Measurements from ENCODE around the gene HLCS. TPM values are rescaled to one million over a fixed set of nuclear protein-coding genes. Genes with fewer than 3 reads are reported as not detected.

HLCS gene
- total RNA-seq, 1 donor, result 10.2 TPM

DNA sequence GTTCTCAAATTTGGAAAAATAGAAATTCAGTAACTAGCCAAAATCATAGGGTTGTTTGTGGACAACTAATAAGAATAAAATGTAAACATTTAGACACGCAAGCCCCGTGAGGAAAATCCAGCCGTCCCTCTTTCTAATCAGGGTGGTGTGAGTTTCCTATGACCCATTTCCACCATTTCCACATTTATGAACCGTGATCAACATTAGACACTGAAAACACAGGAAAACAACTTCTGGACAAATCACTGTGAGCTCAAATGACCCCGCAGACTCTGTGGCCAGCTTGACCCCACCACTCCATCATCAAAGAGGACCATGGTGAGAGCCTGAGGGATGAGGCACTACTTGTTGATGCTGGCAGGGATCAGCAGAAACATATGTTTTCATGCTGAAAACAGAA, 166.6 kb downstream of the HLCS start:
- Histone ChIP-seq H3K4me1 (ENCODE audit: insufficient read depth, low read length) (no peaks in the 10 kb centered on the region), H3K9me3 (ENCODE audit: low read depth, low read length) (peaks cover 11% of the 10 kb centered on the region), H3K27me3 (ENCODE audit: insufficient read depth, low read length) (no peaks in the 10 kb centered on the region), H3K4me3 (ENCODE audit: low read length) (no peak overlapping the region)

DNA sequence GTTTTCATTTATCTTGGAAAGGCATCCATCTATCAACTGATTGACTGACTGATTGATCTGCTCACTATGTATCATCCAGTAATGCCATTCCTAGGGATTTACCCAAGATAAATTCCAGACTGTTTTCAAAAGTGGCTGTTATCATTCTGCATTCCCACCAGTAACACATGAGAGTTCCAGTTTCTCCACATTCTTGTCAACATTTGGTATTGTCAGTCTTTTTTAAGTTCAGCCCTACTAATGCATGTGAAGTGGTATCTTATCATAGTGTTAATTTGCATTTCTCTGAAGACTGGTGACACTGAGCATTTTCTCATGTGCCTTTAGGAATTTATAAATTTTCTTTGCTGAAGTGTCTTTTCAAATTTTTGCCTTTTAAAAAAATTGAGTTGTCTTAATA, 168.0 kb downstream of the HLCS start:
- H3K9me3 ChIP-seq (ENCODE audit: low read depth, low read length), result peaks cover 11% of the 10 kb centered on the region
- H3K27me3 ChIP-seq (ENCODE audit: insufficient read depth, low read length), result no peaks in the 10 kb centered on the region
- no peaks in the 10 kb centered on the region for H3K4me1 ChIP-seq (ENCODE audit: insufficient read depth, low read length)
- H3K4me3 ChIP-seq (ENCODE audit: low read length), result no peak overlapping the region

DNA sequence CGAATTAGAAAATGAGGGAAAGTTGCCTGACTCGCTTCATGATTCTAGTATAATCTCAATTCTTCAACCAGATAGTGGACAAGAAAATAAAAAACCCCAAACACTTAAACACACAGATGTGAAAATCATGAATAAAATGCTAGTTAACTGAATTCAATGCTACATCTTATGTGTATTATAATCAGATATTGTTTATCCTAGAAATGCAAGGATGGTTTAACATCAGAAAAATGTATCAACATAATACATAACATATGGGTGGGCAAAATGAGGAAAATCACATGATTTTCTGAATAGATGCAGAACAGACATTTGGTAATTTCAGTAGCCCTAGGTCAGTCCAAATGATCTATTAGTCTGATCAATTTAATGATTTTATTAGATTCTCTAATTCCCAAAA, 170.4 kb downstream of the HLCS start:
- H3K9me3 ChIP-seq (ENCODE audit: low read depth, low read length), result peaks cover 11% of the 10 kb centered on the region
- no peaks in the 10 kb centered on the region for H3K4me1 ChIP-seq (ENCODE audit: insufficient read depth, low read length)
- H3K4me3 ChIP-seq (ENCODE audit: low read length), result no peak overlapping the region
- H3K27me3 ChIP-seq (ENCODE audit: insufficient read depth, low read length), result no peaks in the 10 kb centered on the region

DNA sequence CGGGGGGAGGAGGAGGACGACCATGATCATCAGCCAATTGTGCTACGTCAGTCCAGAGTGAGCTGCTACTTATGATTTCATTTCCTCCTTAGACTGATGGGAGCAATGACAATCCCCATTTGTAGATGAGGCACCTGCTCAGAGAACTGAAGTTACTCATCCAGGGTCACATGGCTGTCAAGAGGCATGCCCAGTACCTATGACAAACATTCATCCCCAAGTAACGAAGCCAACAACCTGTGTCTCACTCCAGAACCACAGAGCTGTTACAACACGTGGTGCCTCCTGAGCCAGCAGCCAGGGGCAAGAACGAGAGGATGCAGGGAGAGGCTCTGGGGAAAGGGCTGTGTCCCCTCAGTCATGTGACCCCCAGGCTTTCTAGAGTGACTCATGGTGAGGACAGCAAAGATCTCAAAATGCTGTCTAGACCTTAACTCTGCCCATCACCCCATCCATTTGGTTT, 173.9 kb downstream of the HLCS start:
- Histone ChIP-seq H3K27me3 (ENCODE audit: insufficient read depth, low read length) (no peaks in the 10 kb centered on the region), H3K9me3 (ENCODE audit: low read depth, low read length) (peaks cover 1% of the 10 kb centered on the region), H3K4me1 (ENCODE audit: insufficient read depth, low read length) (no peaks in the 10 kb centered on the region), H3K4me3 (ENCODE audit: low read length) (no peak overlapping the region)

DNA sequence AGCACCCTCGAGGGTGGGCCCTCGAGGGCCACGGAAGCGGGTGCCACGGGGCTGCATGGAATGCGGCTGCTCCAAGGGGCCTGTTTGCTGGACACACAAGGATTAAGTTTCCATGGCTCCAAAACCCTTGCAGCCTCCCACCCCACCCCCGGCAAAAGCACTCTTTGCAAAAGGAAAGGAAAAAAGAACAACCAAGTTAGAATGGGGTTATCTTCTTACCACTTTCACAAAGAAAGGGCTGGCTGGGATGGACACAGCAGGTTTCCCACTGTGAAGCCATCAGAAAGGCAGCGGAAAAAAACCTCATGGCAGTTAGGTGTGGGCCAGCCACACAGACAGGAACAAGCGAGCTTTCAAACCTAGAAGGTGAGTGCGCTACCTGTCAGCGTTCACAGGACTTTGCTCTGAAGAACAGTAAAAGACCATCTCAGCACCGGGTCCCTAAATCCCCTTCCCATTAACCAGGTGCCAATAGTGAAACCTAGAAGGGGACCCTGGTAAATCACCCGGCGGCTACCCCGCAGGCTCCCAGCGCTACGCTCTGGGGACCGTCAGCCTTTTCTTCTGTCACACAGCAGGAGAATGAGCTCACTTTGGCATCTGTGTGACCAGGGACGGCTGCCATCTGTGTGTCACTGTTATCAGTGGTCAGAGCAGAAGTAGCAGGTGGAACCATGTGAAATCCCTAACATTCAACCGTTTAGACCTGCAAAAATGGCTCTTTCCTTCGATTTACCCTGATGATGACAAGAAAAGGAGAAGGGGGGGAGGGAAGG, 174.6 kb downstream of the HLCS start:
- Histone ChIP-seq H3K4me1 (ENCODE audit: insufficient read depth, low read length) (no peaks in the 10 kb centered on the region), H3K27me3 (ENCODE audit: insufficient read depth, low read length) (no peaks in the 10 kb centered on the region)

DNA sequence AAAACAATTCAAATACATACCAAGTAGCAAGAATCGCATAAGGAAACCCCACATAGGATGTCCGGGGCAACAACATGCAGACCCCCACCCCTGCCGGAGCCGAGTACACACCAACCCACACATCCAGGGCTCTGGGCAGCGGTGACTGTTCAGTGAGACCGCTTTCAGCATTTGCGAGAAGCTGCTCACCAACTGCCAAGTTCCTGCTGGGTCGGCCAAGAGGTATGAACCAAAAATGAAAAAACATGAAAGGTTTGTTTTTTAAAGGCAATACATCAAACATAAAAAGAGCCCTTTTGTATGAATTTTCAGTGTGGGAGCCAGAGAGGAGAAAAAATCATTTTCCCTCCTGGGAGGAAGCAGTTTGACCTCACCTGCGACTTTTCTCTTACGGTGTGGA, 175.3 kb downstream of the HLCS start:
- Histone ChIP-seq H3K4me1 (ENCODE audit: insufficient read depth, low read length) (no peaks in the 10 kb centered on the region), H3K9me3 (ENCODE audit: low read depth, low read length) (no peaks in the 10 kb centered on the region), H3K27me3 (ENCODE audit: insufficient read depth, low read length) (no peaks in the 10 kb centered on the region), H3K4me3 (ENCODE audit: low read length) (no peak overlapping the region)

More for the DNA sequence above, 174.6 kb downstream of the HLCS start:
- Histone ChIP-seq H3K9me3 (ENCODE audit: low read depth, low read length) (no peaks in the 10 kb centered on the region), H3K4me3 (ENCODE audit: low read length) (no peak overlapping the region)

DNA sequence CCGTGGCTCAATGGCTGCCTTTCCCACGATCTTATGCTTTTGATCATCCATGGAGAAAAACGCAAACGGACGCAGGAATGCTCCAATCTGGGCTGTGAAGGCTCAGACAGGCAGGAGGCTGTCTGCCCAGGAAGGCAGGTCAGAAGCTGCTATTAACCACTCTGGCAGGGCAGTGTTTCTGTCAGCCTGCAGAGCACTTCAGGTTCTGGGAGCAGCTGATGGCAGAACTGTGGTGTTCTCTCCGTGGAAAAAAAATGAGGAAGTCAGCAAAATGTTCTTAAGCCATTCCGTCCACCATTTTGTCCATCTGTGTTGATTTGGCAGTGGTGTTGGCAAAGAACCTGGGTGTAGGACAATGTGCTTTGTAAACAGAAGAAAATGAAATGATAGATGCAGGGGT, 175.9 kb downstream of the HLCS start:
- Histone ChIP-seq H3K27me3 (ENCODE audit: insufficient read depth, low read length) (no peaks in the 10 kb centered on the region), H3K4me3 (ENCODE audit: low read length) (no peak overlapping the region), H3K4me1 (ENCODE audit: insufficient read depth, low read length) (no peaks in the 10 kb centered on the region), H3K9me3 (ENCODE audit: low read depth, low read length) (no peaks in the 10 kb centered on the region)

DNA sequence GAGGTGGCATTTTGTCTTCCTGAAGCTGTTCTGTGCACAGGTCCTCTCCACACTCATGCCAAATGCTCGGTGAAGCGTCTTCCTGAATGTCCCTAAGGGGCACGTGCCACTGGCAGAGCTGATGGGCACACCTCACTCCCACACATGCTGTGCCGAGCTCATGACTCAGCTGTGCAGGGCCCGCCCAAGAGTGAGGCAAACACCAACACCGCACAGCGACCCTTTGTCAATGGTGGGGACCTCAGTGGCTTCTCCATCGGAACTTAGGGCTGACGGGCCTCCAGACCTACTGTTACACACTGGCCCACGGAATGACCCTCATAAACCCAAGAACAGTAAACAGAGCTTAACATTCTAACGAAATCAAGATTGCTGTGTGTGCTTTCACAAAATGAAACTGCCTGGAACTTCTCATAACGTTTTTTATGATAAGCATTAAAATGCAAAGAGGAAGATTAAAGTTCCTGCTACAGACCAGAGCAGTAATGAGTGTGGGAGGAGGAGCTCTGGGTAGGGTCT, 178.3 kb downstream of the HLCS start:
- no peaks in the 10 kb centered on the region for H3K27me3 ChIP-seq (ENCODE audit: insufficient read depth, low read length)
- no peaks in the 10 kb centered on the region for H3K4me1 ChIP-seq (ENCODE audit: insufficient read depth, low read length)
- no peaks in the 10 kb centered on the region for H3K9me3 ChIP-seq (ENCODE audit: low read depth, low read length)
- H3K4me3 ChIP-seq (ENCODE audit: low read length), result no peak overlapping the region

DNA sequence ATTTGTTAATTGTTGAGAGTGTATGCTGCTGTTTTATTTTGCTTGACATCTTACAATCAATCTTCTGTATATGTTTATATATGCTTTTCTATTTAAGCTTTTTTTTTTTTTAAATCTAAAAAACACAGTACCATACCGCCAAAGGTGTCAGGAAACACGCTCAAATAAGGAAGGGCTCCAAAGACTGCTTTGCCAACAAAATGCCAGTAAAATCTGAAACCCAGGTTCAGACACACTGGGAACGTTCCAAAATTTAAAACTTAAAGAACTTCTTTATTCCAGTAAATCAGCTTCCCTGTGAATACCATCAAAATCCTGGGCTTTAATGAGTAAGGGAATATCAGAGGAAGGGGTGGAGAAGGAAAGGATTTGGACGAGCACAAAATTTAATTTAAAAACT, 180.3 kb downstream of the HLCS start:
- H3K9me3 ChIP-seq (ENCODE audit: low read depth, low read length), result no peaks in the 10 kb centered on the region
- H3K4me1 ChIP-seq (ENCODE audit: insufficient read depth, low read length), result no peaks in the 10 kb centered on the region
- H3K27me3 ChIP-seq (ENCODE audit: insufficient read depth, low read length), result no peaks in the 10 kb centered on the region
- H3K4me3 ChIP-seq (ENCODE audit: low read length), result no peak overlapping the region

DNA sequence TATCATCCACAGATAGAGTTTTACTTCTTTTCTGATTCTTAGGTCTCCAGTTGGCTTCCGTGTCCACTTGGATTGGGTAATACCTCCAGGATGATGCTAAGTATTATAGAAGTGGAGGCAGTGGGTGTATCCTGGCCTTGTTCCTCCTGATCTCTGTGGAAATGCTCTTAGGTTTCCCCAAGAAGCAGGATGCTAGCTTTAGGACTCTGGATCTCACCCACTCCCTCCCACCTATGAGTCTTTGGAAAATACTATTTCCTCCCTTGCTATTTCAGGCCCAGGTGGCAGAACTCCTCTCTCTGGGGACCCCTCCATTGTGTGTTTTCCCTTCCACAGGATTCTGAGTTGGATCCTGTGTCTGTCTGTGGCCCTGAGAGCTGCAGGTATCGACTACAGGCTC, 180.9 kb downstream of the HLCS start:
- Histone ChIP-seq H3K4me3 (ENCODE audit: low read length) (no peak overlapping the region), H3K27me3 (ENCODE audit: insufficient read depth, low read length) (no peaks in the 10 kb centered on the region)

DNA sequence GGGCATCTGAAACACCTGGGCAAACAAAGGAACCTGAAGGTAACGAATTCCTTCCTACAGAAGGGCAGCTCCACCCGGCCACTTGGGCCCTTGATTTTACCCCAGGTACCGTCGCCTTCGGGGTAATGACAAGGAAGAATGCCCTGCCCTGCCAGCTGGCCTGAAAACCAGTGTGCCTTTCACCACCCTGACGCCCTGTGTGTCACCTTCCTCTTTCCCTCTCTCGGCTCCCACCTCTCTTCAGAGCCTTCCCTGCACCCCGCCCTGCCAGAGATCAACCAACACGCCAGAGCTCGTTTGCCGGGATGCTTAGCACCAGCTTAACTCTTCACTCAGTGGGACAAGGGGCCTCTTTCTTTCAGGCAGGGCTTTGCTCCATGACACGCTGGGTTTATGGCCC, 181.5 kb downstream of the HLCS start:
- Histone ChIP-seq H3K4me3 (ENCODE audit: low read length) (no peak overlapping the region), H3K27me3 (ENCODE audit: insufficient read depth, low read length) (no peaks in the 10 kb centered on the region)

More for the DNA sequence above, 180.9 kb downstream of the HLCS start:
- no peaks in the 10 kb centered on the region for H3K4me1 ChIP-seq (ENCODE audit: insufficient read depth, low read length)
- no peaks in the 10 kb centered on the region for H3K9me3 ChIP-seq (ENCODE audit: low read depth, low read length)

DNA sequence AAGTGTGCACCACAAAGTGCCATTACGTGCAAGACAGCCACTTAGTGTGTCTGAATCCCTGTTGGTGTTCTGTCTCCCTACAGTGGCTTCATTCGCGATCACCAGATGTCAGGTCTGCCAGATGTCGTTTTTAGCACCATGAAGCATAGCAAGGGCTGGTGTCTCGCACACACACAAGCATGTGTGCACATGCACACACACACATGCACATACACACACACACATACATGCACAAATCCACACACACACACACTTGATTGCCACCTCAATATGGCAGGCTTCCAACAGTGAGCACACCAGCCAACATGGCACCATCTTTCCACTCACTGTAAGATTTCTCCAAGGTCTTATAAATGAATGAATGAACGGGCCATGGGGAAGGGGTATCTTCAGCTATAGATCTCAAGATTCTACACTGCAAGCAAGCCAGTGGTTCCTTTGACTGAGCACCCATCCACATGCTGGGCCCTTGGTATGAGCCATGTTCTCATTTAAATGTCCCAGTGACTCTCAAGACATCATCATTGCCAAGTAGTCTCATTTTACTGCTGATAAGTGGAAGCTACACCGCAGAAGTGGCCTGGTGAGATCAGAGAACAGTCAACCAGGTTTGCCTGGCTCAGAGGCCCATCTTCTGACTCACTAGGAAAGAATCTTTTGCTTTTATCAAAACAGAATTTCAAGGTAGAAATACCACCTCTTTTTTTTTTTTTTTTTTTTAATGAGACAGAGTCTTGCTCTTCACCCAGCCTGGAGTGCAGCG, 182.7 kb downstream of the HLCS start:
- no peaks in the 10 kb centered on the region for H3K9me3 ChIP-seq (ENCODE audit: low read depth, low read length)
- H3K4me1 ChIP-seq (ENCODE audit: insufficient read depth, low read length), result no peaks in the 10 kb centered on the region
- no peaks in the 10 kb centered on the region for H3K27me3 ChIP-seq (ENCODE audit: insufficient read depth, low read length)
- no peak overlapping the region for H3K4me3 ChIP-seq (ENCODE audit: low read length)

More for the DNA sequence above, 181.5 kb downstream of the HLCS start:
- H3K9me3 ChIP-seq (ENCODE audit: low read depth, low read length), result no peaks in the 10 kb centered on the region
- no peaks in the 10 kb centered on the region for H3K4me1 ChIP-seq (ENCODE audit: insufficient read depth, low read length)

DNA sequence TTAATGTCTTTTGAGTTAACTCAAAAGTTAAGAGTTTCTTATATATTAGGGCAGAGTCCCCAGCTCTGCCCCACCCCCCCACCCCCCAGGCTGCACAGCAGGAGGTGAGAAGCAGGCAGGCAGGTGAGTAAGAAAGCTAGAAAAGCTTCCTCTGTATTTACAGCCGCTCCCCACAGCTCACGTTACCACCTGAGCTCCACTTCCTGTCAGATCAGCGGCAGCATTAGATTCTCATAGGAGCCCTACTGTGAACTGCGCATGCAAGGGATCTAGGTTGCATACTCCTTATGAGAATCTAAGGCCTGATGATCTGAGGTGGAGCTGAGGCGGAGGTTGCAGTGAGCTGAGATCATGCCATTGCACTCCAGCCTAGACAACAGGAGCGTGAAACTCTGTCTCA, 185.6 kb downstream of the HLCS start:
- Histone ChIP-seq H3K4me1 (ENCODE audit: insufficient read depth, low read length) (no peaks in the 10 kb centered on the region), H3K9me3 (ENCODE audit: low read depth, low read length) (no peaks in the 10 kb centered on the region), H3K4me3 (ENCODE audit: low read length) (no peak overlapping the region), H3K27me3 (ENCODE audit: insufficient read depth, low read length) (no peaks in the 10 kb centered on the region)

DNA sequence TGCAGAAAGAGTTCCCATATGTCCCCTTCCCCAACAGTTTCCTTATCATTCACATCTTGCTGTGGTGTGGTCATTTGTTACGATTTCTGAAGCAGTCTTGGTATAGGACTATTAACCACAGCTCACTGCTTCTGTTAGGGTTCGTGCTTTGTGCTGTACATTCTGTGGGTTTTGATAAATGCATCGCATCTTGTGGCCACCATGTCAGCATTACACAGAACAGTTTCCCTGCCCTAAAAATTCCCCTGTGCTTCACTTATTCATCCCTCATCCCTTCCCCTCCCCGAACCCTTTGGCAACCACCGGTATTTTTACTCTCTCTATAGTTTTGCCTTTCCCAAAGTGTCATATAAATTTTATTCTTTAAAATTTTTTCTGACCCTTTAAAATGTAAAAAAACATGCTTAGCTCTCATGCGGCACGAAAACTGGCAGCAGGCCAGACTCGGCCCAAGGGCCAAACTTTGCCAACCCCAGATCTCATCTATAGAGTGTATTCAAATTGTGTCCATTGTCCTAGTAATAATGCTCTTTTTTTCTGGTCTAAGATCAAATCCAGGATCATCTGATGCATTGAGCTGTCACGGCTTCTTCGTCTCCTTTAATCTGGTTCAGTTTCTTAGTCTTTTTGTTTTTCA, 189.4 kb downstream of the HLCS start:
- no peak overlapping the region for H3K4me3 ChIP-seq (ENCODE audit: low read length)
- no peaks in the 10 kb centered on the region for H3K27me3 ChIP-seq (ENCODE audit: insufficient read depth, low read length)
- H3K9me3 ChIP-seq (ENCODE audit: low read depth, low read length), result no peaks in the 10 kb centered on the region
- no peaks in the 10 kb centered on the region for H3K4me1 ChIP-seq (ENCODE audit: insufficient read depth, low read length)

DNA sequence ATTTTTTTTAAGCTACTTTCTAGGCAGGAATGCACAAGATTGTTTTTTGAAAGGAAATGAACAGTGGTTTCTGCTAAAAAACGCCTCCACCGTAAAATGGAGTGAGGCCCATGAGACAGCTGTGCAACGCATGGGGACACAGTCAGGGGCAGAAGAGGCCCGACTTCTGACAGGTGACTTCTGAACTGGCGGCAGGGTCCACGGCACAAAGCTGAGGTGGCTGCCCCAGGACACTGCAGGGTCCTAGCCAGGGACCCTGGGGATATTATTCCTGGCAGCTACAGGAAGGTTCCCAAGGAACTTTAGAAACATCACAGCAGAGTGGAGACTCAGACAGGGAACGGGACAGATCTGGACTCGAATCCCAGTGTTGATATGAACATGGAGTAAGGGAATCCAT, 192.5 kb downstream of the HLCS start:
- Histone ChIP-seq H3K4me1 (ENCODE audit: insufficient read depth, low read length) (no peaks in the 10 kb centered on the region), H3K4me3 (ENCODE audit: low read length) (no peak overlapping the region), H3K27me3 (ENCODE audit: insufficient read depth, low read length) (no peaks in the 10 kb centered on the region), H3K9me3 (ENCODE audit: low read depth, low read length) (no peaks in the 10 kb centered on the region)
